DMS153 (cell line): Measurements from ENCODE around the gene HTRA1.
A peak's percentile ranks its signal among the peaks of the same experiment; 100 is the strongest.

Experiments used
- DNase-seq: peaks from one replicate; lab custom pipeline; 2025; lab: John Stamatoyannopoulos, UW

HTRA1 gene

DNA sequence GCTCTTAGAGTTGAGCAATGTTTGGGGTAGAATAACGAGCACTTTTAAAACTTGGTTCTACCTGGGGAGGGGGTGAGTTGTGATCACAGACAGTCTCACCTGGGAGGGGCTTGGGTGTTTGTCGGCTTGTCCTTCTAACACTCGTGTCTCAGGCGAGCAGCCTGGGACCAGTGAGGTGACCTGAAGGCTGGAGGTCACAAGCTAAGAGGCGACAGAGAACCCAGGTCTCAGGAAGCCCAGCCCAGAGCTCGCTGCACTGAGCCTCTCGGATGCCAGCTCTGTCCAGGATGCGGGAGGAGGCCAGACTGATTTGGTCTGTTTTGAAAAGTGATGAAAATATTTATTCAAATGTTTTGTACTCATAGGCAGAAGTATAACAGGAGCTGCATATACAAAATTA lies 11.8 kb downstream of the HTRA1 start:
- DNase-seq, result no peak

DNA sequence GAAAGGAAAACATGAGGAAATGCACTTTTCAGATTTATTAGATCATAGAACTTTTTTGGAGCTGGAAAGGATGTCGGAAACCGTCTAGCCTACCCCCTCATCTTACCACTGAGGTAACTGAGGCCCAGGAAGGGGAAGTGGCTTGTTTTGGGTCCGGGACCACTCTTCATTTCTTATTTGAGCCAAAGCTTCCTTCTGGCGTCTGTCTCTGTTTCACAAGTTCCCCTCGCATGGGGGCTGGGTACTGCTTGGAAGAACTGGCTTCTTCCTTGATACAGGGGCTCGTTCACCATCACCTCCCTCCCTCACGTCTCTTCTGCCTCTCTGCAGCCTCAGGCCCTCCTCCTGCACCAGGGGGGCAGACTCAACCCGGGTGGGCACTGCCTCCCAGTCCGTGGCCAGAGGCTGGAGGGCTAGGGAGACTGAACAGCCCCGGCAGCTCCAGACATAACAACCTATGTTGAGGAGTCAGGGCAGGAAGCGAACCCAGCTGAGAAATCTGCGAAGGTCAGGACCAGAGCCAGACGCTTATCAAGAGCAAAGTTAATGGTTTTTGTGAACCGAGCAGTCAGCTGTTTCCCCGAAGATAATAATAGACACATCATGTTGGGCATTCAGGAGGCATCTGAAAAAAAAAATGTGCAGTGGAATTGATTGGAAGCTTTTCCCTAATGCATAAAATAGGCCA lies 12.9 kb downstream of the HTRA1 start:
- no peak for DNase-seq

DNA sequence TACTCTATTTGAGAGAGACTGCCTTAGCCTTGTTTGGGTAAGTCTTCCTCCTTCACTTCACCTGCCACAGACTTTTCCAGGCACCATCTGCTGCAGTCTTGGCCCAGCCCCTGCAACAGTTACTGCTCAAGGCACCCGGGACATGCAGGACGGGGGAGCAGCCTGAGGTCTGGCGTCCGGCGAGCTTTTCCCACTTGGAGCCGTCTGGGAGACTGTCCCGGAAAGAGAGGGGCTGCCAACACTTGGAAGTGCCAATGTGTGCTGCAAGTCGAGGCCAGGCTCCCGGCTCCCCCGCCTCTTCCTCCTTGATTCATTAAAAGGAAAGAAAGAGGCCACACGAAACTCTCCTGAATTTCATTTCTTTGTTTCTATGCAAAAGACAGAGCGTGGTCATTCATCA lies 13.7 kb downstream of the HTRA1 start:
- DNase-seq, result no peak

DNA sequence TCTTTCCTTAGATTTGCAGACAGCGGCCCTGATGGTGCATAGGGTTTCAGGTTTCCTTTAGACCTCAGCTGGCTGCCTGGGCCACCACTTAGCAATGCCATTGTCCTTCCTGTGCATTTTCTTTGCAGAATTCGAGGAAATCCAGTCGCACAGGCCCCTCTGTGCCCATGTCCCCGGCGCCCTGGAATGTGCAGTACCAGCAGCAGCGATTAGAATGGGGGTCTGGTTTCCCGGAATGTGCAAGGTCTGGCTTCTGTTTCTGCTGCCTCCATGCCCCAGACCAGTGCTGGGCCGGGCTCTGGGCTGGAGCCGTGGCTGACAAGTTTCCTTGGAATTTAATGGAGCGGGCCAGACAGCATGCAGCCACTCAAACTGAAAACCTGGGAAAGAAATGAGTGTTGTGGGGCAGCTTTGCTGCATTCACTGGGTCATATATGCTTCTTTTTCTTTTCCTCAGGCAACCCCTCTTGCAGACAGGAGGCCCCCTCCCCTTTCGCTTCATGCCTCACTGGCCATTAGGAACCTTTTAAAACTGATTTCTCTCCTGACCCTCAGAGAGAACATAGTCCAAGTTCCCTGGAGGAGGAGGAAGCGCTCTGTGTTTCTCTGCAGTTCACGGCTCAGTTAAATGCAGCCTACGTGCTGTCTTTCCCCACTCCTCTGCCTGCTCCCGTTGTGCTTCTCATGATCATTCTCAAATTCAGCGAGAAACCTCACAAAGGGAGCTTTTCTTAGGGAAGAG lies 14.4 kb downstream of the HTRA1 start:
- no peak for DNase-seq

DNA sequence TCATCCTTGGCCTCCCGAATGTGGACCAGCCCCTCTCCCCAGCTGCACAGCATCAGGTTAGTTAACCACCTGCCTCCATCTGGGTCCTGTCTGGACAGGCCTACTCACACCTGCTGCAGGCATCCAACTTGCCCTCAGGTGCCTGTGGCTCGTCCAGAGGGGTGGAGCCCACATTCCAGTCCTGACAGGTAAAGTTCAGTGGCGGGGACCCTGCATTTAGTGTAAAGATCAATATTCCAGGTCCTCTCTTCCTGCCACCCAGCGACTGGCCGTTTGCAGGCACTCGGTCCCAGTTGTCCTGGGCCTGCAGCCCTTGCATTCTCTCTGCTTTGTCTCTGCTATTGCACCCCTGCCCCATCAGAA lies 15.0 kb downstream of the HTRA1 start:
- DNase-seq, result no peak

DNA sequence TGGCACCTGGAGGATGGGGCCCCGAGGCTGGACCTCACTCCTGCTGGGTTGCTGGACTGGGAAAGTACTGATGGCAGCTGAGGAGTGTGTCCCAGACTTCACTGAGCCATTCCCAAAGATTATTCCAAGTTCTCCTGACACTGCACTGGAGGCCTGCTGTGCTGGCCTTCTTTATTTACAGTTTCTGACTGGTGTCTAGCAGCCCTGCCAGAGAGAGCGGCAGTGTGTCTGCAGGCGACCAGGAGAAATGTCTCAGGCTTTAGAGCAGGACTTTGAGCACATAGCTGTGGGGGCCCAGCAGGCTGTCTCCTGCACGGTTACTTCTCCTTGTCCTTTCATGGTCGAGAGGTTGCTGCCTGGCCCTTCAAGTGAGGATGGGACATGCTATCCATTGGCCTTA lies 16.1 kb downstream of the HTRA1 start:
- no peak for DNase-seq

DNA sequence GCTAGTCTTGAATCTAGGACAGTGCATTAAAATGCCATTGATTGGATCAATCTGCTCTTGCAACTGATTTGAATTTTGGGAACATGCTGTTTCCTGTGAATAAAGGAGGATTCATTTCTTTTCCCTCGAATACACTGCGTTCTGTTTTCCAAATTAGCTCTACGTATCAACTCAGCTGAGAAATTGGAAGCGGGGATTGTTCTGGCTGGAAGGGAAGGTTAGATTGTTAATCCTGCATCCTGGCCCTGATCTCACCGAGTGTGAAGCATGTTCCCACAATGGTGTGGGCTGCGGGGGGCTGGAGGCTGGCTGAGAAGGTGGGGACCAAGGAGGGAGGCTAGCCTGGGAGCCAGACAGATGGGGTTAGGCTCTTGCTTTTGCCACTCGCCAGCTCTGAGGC lies 17.6 kb downstream of the HTRA1 start:
- DNase-seq, result no peak

DNA sequence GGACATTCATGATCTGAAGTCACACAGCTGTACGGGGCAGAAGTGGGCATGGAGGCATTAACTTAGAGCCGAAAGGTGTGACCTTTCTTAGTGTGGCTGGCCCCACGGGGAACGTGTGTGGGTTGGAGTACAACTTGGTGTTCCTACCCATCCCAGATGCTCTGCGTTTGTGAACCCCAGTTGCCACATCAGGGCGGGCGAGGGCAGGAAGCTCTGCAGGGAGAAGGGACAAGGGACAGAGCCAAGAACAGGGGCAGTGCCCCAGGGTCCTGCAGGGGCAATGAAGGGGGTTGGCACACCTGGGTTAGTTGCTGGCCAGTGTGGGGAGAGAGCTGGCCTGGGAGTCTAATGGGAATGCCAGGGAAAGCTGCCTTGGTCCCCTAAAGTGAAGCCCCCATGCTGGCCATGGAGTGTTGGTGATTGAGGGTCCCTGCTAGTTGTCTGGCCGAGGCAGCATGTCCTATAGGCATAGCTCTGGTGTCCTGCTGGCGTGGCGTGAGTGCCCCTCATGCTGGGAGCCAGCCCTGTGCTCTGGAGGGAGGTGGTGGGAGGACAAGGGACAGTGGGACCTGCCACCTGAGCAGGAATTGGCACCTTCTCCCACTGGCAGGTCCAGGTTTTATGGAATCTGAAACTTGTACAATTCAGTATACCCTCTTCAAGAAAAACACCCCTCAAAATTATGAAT lies 18.9 kb downstream of the HTRA1 start:
- no peak for DNase-seq

DNA sequence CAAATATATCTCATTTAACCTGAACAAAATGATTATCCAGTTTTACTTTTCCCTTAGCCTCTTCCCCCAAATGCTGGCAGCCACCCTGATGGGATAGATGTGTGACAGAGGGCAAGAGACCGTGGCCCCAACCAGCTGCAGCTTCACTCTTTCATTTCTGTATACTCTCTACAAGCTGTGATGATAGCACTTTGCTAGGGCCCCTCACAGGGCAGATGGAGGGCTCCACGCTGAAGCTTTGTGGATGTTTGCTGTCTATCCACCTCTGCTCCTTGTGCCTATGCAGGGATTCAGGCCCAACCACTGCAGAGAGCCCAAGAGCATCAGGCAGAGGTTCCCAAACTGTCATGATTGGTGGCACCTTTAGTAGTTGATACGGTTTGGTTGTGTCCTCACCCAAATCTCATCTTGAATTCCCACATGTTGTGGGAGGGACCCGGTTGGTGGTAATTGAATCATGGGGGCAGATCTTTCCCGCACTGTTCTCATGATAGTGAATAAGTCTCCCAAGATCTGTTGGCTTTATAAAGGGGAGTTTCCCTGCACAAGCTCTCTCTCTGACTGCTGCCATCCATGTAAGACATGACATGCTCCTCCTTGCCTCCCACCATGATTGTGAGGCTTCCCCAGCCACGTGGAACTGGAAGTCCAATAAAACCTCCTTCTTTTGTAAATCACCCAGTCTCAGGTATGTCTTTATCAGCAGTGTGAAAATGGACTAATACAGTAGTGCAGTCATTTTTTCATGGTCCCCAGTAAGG lies 20.1 kb downstream of the HTRA1 start:
- DNase-seq, result no peak

DNA sequence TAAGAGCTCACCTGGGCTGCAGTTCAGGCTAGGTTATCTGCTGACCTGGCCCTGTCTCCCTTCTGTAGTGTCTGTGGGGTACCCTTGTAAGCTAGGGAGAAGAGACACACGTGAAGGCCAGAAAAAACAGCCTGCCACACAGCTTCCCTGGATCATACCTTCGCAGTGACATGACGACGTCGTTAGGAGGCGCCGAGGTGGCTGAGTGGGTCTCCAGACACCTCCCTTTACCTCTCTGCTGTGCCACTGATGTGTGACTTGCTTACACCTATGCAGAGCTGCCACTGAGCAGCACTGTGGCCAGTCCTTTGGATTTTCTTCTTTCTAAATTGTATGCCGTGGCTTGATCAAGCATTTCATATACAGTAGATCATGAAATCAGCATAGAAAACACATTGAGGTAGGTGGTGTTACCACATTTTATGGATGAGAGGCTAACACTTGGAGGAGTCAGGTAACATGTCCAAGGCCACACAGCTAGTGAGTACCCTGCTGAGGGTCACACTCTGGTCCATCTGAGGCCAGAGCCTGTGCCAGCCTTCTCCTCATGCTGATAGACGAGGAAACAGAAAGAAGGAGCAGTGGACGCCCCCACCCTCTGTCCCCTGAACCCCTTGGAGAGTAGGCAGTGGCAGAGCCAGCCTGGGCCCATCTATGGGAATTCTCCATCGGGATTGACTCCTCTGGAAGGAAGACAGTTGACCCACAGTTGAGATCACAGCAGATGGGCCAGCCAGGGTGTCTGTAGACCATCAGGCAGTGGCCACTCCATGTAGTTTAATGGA lies 23.1 kb downstream of the HTRA1 start:
- no peak for DNase-seq

DNA sequence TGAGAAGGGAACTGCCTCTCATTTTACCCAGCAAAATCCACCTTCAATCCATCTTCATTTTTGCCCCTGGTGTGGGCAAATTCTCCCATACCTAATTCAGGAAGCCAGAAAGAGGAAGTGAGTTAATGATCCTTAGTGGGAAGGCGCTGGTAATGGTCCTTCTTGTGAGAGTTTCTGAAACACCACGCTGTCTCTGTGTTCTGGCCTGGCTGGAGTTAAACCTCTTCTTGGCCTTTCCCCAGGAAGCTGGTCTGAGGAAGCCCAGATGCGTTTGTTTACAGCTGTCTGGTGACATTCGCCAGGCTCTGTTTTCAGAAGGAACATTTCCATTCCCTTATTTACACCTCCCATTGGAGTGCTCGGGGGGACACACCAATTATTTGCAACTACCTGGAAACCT lies 24.3 kb downstream of the HTRA1 start:
- DNase-seq, result no peak

DNA sequence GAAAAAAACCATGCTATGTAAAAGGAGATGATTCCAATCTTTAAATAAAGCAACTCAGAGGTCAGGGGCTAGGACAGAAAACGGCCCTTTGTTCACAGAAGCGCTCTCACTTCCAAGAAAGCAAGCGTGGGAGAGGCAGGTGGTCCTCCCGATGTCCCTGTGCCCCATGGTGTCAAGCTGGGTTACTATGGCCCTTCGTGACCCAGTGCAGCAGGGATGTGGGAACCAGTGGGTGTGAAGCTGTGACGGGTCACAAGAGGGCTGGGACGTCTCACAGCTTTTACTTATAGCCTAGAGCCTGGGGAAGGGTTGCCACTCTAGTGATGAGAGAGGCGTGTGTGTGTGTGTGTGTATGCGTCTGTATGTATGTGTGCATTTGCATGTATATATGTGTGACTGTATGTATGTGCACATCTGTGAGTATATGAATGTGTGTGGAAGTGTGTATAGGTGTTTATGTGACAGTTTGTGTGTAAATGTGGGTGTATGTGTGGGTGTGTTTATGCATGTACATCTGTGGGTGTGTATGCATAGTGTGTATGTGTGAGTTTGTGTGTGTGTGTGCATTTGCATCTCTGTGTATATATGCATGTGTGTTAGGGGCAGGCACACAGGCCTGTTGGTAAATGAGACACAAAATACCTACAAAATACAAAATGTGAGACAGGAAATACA lies 25.2 kb downstream of the HTRA1 start:
- DNase-seq, result no peak

DNA sequence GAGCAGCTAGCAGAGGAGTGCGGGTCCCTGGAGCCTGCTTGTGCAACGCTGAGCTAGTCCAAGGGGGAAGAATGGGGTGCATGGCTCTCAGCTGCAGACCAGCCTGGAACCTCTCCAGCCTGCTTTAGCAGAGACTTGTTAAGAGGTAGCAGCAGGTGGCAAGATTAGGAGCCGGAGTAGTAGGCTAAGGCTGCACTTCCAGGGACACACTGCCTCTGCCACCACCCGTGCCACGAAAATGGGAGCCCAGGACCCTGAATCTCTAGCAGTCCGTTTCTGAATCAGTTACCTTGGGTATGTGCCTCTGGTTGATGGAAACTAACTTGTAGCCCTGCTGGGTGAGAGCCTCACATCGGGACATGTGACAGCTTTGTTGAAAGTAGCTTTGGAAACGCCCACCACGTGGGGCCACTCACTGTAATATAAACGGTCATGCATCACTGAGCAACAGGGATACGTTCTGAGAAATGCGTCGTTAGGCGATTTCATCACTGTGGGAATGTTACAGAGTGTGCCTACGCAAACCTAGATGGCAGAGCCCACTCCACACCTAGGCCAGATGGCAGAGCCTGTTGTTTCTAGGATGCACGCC lies 25.9 kb downstream of the HTRA1 start:
- DNase-seq, result peak; percentile 61

DNA sequence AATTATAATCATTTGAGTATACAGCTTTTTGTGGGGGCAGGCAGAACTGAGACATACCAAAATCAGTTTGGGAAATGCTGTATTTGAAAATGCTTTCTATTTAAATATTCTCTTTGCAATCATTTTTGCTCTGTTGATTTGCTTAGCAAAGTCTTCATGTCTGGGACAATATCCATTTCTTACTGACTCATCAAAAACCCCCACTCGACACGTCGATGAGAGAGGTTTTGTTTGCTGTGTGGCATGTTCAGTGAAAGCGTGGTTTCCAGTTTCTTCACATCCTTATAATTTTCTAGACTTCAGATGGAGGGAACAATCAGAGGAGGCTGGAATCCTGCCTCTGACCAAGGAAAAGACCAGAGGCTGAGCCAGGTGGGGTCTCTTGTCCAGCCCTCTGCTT lies 28.9 kb downstream of the HTRA1 start:
- no peak for DNase-seq

DNA sequence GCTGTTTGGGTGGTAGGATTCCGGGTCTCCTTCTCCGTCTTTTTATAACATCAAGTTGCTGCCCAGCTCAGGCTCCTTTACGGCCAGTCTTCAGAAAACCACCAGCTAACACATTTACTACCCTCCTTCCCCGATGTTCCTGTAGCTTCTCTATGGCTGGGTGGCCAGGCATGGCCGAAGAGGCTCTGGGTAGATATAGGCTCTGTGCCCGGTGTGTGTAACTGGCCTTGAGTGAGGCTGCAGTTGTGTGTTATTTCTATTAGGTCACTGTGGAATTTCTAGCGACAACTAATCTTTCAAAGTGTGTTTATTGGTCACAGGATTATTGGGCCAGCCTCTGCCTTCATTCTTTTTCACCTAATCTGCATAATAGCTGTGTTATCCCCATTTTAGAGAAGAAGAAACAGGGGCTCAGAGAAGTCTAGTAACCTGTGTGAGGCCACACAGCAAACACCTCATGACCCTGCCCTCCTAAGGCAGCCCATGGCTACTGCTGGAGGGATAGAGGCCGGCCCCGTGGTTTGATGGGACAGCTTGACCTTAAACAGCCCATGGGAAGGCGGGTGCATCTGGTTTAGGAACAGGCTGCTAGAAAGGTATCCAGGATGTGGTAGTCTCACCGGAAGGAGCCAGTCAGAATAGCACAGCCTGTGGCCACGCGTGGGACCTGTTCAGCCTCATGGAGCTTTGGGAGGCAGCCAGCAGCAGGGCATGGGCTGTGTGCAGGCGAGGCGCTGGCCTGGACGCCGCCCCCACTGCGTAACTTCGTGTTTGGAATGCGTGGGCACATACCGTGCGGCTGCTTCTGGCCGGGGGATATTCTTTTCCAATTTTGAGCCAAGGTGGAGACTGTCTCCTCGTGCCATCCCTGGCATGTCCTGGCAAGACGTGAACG lies 29.7 kb downstream of the HTRA1 start:
- DNase-seq, result no peak

DNA sequence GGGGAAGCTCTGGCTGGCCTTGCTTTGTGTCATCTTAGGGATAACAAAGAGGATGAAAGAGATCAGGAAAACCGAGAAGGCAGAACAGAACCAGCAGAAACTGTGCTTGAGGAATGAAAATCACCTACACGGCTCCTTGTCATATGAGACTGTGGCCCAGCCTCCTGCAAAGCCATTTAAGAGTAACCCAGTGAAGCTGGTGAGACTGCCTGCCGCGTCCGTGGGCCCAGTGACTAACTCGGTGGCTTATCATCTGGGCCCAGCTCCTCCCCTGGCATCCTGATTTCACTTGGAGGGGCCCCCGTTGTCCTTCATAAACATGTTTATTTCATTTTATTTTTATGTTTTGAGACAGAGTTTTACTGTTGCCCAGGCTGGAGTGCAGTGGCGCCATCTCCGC lies 30.7 kb downstream of the HTRA1 start:
- DNase-seq, result no peak

DNA sequence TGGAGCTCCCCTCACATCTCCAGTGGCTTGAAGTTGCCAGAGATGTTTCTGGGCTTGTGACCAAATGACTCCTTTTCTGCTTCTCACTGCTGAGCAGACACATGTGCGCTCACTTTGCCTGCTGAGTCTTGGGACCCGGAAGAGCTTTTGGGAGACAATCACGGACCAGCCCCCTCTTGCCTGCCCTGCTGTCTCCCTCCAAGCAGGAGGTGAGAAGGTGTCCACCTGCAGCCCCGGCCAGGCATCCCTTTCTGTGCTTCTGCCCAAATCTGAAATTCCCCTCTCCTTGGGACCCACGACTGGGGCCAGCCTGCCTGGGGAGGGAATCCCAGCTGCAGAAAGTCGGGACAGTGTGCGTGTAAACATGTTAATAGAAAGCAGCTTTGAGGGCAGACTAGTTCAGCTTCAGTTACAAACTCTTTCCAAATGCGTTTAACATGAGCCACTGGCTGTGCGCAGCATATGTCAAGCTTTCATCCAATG lies 31.7 kb downstream of the HTRA1 start:
- DNase-seq, result no peak

DNA sequence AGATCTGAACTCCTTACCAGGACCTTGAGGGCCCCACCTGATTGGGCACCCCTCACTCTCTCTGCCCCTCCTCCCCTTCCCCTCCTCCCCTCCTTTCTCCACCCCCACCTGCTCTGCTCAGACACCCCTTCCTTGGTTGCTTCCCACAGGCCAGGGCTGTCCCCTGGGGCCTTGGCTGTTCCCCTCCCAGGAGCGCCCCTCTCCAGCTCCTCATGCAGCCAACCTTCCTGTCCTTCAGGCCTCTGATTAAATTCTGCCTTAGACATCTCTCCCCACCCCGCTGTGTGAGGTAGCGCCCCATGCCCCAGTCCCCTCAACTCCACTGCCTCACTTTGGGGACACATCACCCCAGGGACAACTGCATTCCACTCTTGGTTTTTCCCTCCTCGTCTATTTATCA lies 32.4 kb downstream of the HTRA1 start:
- DNase-seq, result no peak

DNA sequence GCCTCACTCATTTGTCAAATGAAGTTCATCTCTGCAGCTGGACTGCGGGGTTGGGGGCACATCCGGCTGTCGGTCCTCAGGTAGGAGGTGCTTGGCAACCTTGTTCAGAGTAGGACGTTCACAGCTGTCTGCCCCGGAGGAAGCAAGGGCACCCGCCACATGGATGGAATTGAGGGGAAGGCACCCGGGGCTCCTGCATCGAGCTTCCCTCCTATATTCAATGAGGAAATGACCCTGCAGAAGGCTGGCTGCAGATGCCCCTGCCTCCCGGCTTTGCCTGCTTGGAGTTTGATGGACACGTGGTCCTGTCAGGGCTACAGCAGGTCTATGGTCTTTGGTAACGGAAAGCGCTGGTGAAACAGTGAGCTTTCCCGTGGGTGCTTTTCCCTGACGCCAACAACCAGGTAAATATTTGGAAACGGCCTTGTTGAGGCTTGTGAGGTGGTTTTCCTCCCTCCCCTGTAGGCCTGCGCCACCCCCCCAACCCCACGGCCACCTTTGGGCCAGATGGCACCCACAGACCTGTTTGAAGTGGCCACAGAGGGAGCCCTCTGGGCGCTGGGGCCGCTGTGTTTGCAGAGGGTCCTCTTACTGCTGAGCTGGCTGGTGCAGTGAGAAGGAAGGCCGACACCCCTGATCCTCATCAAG lies 32.9 kb downstream of the HTRA1 start:
- no peak for DNase-seq
